ENCODE data around the gene ELMOD3.

- TF ChIP-seq CTCF (IDR thresholded peaks at IDR 0.05; ENCODE audit: poor library complexity, severe bottlenecking) = no peak
- no peak for TF ChIP-seq RAD21 (conservative IDR thresholded peaks at IDR 0.05)
These were observed 28.0 kb upstream of the ELMOD3 start for GRCh38 chr2:85326406-85327159.

All from neural cell (in vitro differentiated cells).